Fibroblast of skin of abdomen (primary cell): ENCODE measurements around the gene TOMM34.

Experiments used
- DNase-seq: peaks from one replicate; pipeline ENCODE4 v3.0.0-alpha.2; 2013

TOMM34 gene

DNA sequence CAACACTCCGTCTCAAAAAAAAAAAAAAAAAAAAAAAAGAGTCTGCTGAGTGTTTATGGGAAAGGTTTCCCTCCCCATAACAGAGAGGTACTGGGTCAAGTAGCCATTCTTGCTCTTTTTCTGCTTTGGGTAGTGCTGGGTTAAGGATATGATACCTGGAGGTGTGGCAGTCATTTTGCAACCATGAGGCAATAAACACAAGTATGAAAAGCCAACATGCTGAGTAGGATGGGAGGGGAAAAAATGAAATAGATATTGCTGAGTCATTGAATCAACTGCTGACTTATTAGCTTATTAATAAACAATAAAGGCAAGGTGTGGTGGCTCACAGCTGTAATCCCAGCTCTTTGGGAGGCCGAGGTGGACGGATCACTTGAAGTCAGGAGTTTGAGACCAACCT, 2.3 kb upstream of the TOMM34 start:
- DNase-seq = no peak

DNA sequence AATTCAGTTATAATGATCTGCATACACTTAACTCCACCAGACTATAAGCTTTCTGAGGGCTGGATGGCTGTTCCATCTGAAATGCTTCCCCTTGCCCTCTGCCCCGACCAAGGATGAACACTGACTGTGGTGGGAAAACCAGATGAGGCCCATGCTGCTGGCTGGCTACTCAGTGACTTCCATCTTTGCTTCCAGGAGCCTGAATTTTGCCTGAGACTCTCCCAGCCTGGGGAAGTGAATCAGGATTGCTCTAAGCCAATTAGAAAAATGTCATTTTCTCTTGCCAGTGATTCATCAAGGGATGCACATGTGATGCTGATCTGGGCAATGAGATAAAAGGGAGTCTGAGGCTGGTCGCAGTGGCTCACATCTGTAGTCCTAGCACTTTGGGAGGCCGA, 1.7 kb upstream of the TOMM34 start:
- peak; percentile 58 for DNase-seq

DNA sequence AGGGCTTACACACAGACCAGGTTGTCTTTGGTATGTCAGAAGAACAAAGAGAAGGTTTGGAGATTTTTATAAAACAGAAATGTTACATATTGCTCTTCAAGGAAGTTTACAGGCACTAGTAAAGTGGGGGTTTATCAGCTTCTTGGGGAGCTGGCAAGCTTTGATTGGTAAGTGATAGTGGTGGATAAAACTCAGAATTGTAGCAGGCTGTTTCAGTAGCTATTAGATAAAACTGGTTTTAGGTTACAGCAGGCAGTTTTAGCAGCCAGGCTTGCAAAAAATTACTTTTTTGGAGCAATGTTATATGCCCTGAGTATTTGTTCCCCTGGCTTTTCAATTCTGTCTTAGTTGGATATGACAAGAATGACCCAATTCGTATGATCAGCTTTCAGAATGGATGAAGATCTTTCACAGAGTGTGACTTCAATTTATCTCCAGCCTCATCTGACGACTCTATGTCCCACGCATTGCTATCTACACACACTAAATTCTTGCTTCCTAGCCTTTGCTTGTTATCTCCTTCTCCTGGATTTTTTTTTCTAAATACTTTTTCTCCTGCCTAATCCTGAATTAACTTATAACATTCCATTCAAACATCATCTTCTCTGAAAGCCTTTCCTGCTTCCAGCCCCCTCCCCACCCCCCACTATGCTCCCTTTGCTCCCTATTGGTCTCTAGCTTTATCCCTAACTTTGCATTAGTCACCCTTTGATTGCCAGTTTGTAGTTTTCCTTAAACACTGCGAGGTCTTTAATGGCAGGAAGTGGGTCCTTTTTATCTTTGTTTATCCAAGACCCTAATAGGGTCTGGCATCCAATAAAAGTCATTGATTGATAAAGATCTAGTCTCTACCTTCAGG, 1.0 kb upstream of the TOMM34 start:
- DNase-seq = peak; percentile 28

DNA sequence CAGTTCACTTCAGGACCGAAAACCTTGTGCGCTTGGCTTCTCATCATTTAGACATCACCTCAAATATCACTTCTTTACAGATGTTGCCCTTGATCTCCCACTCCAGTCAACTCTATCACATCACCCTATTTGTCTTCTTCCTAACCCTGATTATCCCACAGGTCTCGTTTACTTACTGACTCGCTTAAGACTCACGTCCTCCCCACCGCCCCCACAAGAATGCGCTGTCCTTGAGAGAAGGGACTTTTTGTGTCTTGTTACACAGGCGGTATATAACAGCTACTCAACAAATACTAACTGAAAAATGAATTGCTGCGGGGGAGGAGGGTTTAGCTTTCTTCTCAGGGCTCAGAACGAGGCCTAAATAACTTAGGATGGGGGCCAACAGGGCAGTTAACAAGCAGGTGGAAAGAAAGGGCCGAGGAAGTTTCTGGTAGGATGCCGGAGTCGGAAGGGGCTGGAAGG, 527 bp downstream of the TOMM34 start:
- peak; percentile 46 for DNase-seq

DNA sequence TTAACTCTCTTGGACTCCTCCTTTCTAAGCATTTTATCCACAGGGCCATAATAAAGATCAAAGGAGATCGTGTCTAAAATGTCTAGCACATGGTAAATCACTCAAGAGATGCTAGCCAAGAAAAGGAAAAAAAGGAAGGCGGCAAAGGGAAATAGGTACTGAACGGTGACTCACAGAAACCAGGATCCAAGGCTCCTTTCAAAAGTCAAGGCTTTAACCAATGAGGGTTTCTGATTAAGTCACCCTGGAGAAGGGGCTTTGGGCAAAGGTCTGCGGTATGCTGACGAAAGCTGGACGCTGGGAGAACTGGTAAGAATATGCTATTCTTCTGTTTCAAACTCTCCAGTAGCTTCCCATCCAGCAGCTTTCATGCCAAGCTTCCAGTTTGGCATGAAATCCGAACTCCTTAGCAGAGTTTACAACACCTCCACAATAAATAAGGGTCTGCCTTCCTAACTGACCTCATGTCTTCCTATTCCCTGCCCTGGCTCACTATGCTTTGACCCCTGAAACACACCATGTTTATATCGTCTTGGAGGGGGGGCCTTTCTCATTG, 1.0 kb downstream of the TOMM34 start:
- peak; percentile 23 for DNase-seq

DNA sequence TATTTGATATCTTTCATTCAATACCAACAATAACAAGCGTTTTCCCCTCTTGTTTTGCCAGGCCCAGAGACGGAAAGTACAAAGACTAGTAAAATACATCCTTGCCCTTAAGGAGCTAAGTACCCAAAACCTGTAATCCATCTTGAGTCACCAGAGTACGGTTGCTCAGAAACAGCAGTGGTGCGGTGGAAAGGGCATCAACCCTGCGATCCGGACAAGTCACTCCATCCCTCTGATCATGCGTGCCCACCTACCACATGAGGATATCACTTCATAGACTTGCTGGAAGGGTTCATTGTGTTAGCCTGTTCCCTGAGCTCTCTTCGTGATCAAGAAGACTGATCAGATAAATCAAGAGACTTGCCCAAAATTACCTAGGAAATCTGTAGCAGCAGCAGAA, 1.9 kb downstream of the TOMM34 start:
- DNase-seq = no peak

DNA sequence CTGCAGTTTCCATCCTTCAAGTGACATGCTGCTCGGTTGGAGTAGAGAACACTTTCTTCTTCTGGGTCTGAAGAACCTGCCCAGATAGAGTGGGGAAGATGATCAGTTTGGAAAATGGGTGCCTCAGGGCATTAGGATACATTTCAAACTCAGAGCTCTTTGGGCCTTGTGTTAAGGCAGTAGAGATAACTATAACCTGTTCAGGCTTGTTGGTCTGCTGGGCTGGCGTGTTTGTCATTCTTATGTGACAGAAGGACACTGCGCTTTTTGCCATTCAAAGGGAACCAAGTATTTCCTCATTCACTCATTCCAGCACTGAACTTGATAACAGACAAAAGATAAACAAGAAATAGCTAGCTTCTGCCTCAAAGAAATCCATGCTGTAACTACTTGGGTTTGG, 3.8 kb downstream of the TOMM34 start:
- no peak for DNase-seq

DNA sequence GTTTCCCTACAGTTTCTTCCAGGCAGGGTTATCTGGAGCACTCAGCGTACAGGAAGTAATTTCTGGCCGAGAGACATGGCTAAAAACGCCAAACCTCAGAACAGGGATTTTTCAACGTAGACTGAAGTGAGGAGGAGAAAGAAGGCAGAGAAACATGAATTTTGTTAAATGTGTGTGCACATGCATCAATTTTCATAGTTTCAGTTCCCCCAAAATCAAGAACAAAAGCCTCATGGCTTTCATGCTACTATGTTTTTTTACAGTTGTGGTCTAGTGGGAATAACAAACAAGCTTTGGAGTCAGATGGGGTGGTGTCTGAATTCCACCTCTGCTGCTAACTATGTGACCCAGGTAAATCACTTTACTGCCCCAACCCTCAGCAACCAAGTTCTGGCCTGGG, 4.9 kb downstream of the TOMM34 start:
- no peak for DNase-seq

DNA sequence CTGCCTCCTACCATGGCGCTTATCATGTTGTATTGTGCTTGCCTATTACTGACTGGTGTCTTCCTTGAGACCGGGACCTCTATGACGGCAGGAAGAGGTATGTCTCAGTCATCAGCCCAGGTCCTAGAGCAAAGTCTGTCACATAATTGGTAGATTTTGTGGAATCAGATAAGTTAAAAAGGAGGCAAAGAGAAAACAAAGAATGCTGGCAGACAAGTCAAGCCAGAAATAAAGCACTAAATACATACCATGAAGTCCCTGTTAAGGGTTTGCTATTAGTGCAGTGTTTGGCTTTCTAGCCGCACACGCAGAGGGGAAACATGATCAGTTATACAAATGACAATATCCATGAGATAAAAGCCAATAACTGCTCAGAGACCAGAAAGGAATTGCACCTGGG, 6.0 kb downstream of the TOMM34 start:
- no peak for DNase-seq

DNA sequence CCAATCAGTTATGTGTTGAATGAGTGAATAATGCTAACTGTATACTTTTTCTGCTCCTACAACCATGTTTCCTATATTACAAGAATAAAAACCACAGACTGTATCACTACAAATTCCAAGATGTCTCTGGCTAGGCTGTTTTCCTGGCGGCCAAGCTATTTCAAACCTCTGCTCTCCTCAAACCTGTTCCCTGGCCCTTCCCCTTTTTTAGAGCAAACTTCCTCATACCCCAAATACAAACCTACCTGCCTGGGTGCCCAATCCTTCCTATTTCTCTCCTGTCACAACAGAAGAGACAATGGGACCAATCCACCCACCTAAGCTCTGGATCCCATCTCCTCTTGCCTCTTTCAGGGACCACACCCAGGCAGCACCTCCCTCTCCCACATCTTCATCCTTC, 7.5 kb downstream of the TOMM34 start:
- no peak for DNase-seq

DNA sequence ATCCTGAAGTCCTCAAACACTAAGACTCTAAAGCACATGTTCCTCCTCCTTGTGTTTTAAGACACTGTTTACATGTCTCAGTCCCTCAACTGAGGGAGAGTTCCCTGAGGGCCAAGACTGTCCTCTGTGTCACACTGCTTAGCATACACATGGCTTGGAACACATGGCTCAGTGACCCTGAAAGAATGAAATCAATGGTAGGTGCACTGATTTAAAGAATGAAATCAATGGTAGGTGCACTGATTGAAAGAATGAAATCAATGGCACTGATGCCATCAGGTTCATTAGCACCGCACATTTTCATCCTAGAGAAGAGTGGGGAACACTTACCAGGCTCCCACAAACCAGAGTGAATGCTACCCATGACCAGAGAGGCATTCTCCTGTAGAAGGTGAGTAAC, 9.8 kb downstream of the TOMM34 start:
- no peak for DNase-seq

DNA sequence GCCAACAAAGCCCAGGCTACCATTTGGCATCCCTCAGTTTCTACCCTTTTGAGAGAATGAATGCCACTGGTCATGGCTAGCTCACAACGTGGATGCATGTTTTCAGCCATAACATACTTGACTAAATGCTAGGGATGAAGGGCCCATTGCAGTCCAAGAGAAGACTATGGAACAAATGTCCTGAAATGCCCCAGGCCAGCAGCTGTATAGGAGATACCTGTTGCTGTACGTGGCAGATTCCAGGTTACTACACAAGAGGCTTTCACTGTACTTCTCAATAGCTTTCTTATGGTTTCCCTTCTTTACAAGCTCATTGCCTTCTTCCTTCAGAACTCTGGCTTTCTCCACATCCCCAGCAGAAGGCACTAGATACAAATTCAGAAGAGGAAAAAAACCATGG, 11.7 kb downstream of the TOMM34 start:
- DNase-seq = no peak

DNA sequence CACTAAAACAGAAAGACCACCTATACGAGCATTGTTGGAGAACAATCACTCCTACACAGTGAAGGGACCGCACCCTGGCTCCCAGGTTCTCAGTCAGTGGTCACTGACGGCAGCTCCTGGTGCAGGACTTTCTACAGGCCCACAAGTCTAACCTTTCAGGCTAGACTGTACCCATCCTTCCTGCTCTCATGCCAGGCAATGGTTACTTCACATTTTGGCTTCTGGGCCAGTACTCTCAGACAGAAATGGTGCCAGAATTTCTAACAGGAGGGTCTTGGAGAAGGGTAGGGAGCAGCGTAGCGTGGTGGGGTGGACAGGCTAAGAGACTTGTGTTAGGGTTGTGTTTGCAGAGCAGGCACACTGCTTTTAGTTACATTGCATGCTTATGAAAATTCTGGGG, 12.1 kb downstream of the TOMM34 start:
- DNase-seq = no peak

DNA sequence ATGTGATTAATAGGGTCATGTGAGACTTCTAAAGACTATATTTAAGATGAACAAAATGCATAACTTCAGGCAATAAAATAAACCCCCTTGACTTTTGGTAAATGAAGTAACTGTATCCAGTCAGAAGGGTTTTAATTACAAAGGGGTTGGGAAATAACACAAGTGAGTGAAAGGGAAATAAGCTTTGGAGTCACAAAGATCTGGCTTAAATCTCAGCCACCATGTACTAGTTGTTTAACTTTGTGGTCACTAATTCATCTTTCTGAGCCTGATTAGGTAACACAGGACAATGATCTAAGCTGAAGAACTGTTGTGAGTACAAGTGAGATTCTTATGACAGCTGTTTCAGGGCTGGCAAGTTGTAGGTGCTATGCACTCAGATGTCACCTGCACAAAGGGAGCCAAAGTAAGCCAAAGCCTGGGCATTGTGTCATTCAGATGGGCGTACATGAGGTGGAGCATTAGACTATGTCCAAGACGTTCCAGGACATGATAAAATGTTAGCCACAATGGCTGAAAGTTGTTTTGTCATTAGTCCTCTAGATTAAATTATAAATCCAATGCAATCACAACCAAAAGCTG, 13.8 kb downstream of the TOMM34 start:
- DNase-seq = no peak

DNA sequence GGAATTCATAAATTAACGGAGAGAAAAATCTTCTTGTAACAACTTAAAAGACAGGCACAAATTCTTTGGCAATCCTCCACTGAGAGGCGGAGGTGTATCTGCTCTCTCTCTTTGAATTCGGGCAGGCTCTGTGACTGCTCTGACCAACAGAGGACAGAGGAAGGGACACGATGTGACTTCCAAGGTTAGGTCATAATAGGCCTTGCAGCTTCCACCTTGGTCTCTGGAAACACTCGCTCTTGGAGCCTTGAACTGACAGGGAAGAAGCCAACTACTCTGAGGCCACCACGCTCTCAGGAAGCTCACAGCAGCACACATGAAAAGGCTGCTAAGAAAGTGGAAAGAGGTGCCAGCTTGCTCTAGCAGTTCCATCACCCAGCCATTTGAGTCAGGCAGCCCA, 14.9 kb downstream of the TOMM34 start:
- DNase-seq = no peak

DNA sequence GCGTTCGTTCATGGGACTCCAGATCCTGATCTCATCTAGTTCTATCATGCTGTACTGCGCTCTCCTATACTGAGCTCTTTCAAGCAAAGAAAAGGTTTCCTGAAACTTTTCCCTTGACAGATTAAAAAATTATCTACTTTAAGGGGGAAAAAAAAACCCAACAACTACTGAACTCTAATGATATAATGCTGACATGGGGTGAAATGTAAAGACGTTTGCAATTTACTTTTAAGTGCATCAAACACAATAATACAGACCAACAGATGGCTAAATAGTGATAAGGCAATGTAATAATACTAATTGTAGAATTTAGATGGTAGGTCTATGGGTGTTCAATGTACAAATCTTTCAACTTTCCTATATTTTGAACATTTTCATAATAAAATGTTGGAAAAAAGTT, 16.4 kb downstream of the TOMM34 start:
- DNase-seq = no peak

DNA sequence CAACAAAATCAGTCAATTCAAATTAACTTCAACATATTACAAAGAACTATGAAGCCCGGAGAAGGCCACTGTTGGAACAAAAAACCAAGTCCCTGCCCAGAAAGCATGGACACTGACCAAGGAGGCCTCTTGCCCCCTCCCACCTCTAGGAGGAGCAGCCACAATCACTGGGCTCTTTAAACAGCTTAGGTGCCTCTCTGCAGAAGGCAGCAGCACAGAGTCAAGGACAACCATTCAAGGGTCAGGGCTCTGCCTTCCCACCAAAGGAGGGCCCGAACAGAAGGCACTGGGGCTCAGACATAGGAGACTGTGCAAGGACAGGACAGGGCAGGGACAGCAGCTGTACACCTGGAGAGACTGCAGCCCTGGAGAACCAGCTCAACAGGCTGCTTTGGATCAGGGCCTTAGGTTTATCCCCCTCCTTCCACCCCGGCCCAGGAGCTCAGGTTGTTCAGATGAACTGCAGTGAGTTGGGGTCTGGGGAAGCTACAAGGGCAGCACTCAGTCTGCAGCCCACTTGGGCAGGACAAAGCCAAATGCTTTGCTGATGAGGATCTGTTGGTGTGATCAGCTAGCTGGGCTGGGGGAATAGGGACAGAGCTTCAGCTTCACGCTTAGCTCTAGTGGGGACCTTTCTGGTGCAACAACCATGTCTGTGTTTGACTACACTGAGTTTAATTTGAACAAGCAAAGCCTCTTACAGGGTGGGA, 17.8 kb downstream of the TOMM34 start:
- DNase-seq = no peak

DNA sequence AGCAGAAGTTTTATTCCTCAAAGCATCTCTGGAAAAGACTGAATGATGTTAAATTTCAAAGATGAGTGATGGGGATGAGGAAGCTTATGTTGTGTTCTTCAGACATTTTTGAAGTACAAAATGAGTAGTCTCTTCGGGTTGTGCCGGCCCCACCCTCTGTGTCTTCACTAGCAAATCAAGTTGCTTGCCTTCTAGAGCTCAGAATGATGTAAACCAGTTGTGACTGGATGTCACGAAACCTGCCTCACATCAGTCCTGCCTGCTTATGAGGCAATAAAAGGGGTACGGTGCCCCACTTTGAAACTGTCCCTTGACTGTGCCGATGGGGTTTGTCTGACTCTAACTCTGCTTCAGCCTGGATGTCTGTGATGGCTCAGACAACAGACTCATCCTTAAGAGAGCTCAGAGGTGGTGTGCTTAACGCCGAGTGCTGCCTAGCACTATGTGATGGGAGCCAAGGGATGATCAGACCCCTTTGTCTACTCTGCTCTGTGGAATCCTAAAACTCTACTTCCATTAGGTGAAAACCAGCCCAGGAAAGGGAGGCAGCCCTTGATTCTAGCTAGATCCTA, 19.0 kb downstream of the TOMM34 start:
- DNase-seq = no peak

DNA sequence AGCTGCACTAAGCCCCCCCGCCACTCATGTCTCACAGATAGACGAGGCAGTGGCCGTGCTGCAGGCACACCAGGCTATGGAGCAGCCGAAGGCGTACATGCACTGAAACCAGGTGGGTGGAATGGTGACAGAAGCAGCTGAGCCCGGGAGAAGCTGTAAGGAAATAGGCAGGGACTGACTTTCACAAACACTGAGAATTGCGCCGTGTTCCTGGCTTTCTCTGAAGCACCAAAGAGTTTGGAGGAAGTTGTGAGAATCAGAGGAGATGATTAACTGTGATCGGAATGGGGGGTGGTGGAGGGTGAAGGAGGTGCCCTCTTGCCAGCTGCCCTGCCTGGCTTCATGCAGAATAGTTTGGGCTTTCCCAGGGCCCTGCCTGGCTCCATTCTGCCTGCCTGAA, 21.6 kb downstream of the TOMM34 start:
- no peak for DNase-seq

DNA sequence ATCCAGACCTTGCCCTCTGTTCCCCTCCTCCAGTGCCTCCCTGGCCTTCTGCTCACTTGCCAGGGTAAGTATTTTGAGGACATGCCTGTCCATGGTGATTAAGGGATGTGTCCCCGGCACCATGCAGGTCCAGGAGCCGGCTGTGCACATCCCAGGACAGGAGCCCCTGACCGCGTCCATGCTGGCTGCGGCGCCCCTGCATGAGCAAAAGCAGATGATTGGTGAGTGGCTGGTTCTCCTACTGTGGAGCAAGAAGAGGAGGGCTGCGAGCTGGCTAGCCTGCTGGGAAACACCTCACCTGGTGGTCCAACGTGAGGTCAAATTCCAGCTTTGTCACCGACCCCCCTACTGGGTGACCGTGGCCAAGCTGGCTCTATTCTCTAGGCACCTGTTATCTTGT, 23.7 kb downstream of the TOMM34 start:
- no peak for DNase-seq

DNA sequence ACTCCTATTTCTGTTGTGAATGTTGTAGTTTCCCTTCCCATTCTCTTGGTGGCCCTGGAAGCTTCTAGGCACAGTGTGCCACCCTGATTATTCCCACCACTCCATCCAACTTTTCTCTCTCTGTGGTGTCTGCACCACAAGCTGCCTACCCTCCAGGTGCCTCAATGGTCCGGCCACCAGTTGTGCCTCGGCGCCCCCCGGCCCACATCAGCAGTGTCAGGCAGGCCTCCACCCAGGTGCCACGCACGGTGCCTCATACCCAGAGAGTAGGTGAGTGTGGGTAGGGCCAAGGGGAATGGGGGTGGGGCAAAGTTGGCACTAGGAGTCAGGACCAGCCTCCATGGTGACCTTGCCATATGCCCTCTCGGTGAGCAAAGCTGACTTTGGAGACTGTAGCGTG, 27.3 kb downstream of the TOMM34 start:
- no peak for DNase-seq

DNA sequence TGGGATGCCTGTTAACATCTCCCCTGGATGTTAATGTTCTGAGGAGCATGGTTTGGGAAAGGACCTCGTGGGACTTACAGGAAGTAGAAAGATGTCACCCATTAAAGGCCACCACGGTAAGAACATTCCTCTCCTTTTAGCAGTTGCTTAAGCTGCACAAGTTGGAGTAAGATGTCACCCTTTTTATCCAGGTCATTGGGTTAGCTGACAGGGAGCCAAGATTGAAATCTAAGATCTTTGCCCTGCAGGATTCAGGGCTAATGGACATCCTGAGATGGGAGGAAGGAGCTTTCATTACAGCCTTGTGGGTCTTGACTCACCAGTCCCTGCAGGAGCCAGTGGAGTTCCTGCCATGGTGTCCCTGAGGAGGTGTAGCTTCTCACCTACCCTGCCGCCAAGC, 28.3 kb downstream of the TOMM34 start:
- no peak for DNase-seq

DNA sequence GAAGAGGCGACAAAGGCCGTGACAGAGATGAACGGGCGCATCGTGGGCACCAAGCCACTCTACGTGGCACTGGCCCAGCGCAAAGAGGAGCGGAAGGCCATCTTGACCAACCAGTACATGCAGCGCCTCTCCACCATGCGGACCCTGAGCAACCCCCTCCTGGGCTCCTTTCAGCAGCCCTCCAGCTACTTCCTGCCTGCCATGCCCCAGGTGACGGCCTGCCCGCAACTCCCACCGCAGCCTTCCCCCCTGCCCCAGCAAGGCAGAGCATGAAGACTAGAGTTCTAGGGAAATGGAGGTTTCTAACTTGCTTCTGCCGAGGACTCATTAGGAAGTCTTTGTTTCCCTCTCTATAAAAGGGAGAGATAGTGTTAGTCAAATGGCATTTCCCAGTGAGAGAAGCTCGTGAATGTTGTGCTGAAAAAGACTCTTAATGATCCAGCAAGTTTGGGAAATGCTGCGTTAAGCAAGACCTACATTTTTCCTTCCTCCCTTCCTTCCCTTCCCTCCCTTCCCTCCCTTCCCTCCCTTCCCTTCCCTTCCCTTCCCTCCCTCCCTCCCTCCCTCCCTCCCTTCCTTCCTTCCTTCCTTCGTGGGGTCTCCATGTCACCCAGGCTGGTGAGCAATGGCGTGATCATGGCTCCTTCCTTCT, 29.6 kb downstream of the TOMM34 start:
- DNase-seq = no peak
